Large intestine (tissue), 3 donors: ENCODE results near the gene TET2. TPM values are rescaled to one million over a fixed set of nuclear protein-coding genes. Genes with fewer than 3 reads are reported as not detected.

Experiments used
- DNase-seq, 2 donors: peaks; one replicate each; pipeline versions ENCODE4 v3.0.0 to v3.0.0-alpha.2; 2013
- H3K27ac ChIP-seq: one replicate; pipeline ENCODE4 v1.5.1; 2013; ENCODE audit warnings: low read length
- H3K27me3 ChIP-seq: 2 replicates; pipeline ENCODE4 v1.6.1; 2013; ENCODE audit warnings: low read length; ENCODE audit not compliant: control insufficient read depth, insufficient read depth
- H3K36me3 ChIP-seq: 2 replicates; pipeline ENCODE4 v1.6.1; 2013; ENCODE audit warnings: low read length; ENCODE audit not compliant: control insufficient read depth, insufficient read depth
- H3K4me1 ChIP-seq: one replicate; pipeline ENCODE4 v1.6.1; 2013; ENCODE audit warnings: low read length; ENCODE audit not compliant: control insufficient read depth, insufficient read depth
- H3K4me3 ChIP-seq: one replicate; pipeline ENCODE4 v1.5.1; 2013; ENCODE audit warnings: low read length
- H3K9me3 ChIP-seq: one replicate; pipeline ENCODE4 v1.6.1; 2013; ENCODE audit warnings: mild to moderate bottlenecking, low read depth, low read length, moderate library complexity; ENCODE audit not compliant: control insufficient read depth
- WGBS: methylation state at CpG from one replicate; pipeline ENCODE4 v1.1.5; 2013; ENCODE audit warnings: low lambda C conversion rate; ENCODE audit not compliant: insufficient coverage; 5-methylcytosine and 5-hydroxymethylcytosine counted together
- polyA plus RNA-seq: library from polyadenylated mRNA; unstranded; fragments of 120-200 nt; gene quantifications from one replicate; pipeline ENCODE4 v1.2.1, GENCODE V29; 2013

TET2 gene
- polyA plus RNA-seq, 1 donor = 18.7 TPM

- Histone ChIP-seq H3K27ac (no peak overlapping the region), H3K4me3 (no peak overlapping the region), H3K9me3 (peaks cover 4% of the 10 kb centered on the region), H3K36me3 (no peaks in the 10 kb centered on the region), H3K27me3 (no peaks in the 10 kb centered on the region), H3K4me1 (peaks cover 11% of the 10 kb centered on the region)
- no peak for DNase-seq
- 32% methylated on average over 3 of the region's 3 CpGs for WGBS
Observed at GRCh38 chr4:105182211-105182610, 35.5 kb downstream of the TET2 start.

GRCh38 chr4:105184316-105184980 lies 37.8 kb downstream of the TET2 start:
- no peaks in the 10 kb centered on the region for H3K9me3 ChIP-seq
- no peaks in the 10 kb centered on the region for H3K27me3 ChIP-seq
- no CpG with 5 or more reads among the region's 2 CpGs for WGBS
- H3K27ac ChIP-seq = peak overlapping the region; percentile 63
- H3K4me1 ChIP-seq = peaks cover 11% of the 10 kb centered on the region
- H3K4me3 ChIP-seq = no peak overlapping the region
- DNase-seq = peak in 1 of 2 donors; percentile 60
- H3K36me3 ChIP-seq = no peaks in the 10 kb centered on the region

- H3K27ac ChIP-seq = no peak overlapping the region
- no peaks in the 10 kb centered on the region for H3K9me3 ChIP-seq
- no peak for DNase-seq
- H3K4me3 ChIP-seq = no peak overlapping the region
- H3K27me3 ChIP-seq = no peaks in the 10 kb centered on the region
- H3K4me1 ChIP-seq = peaks cover 14% of the 10 kb centered on the region
- no CpG with 5 or more reads among the region's 2 CpGs for WGBS
- peaks cover 9% of the 10 kb centered on the region for H3K36me3 ChIP-seq
Observed at GRCh38 chr4:105186701-105187161, 40.1 kb downstream of the TET2 start.

- no peak overlapping the region for H3K27ac ChIP-seq
- H3K27me3 ChIP-seq = no peaks in the 10 kb centered on the region
- no CpG with 5 or more reads among the region's 2 CpGs for WGBS
- peaks cover 13% of the 10 kb centered on the region for H3K36me3 ChIP-seq
- no peaks in the 10 kb centered on the region for H3K9me3 ChIP-seq
- DNase-seq = no peak
- no peak overlapping the region for H3K4me3 ChIP-seq
- peaks cover 5% of the 10 kb centered on the region for H3K4me1 ChIP-seq
Observed at GRCh38 chr4:105189855-105190650, 43.4 kb downstream of the TET2 start.

GRCh38 chr4:105191621-105192210 lies 45.0 kb downstream of the TET2 start:
- no peak for DNase-seq
- no peak overlapping the region for H3K27ac ChIP-seq
- H3K36me3 ChIP-seq = peaks cover 16% of the 10 kb centered on the region
- H3K27me3 ChIP-seq = no peaks in the 10 kb centered on the region
- WGBS = 43% methylated on average over 2 of the region's 3 CpGs
- H3K4me1 ChIP-seq = peaks cover 3% of the 10 kb centered on the region
- no peaks in the 10 kb centered on the region for H3K9me3 ChIP-seq
- no peak overlapping the region for H3K4me3 ChIP-seq

- H3K4me1 ChIP-seq = peaks cover 3% of the 10 kb centered on the region
- H3K27ac ChIP-seq = no peak overlapping the region
- H3K36me3 ChIP-seq = peaks cover 16% of the 10 kb centered on the region
Observed at GRCh38 chr4:105192474-105192873, 45.8 kb downstream of the TET2 start.

GRCh38 chr4:105192910-105193309 lies 46.2 kb downstream of the TET2 start:
- no peak for DNase-seq
- Histone ChIP-seq H3K36me3 (peaks cover 16% of the 10 kb centered on the region), H3K4me1 (peaks cover 3% of the 10 kb centered on the region), H3K27me3 (no peaks in the 10 kb centered on the region), H3K27ac (no peak overlapping the region), H3K4me3 (no peak overlapping the region), H3K9me3 (no peaks in the 10 kb centered on the region)
- no CpG with 5 or more reads among the region's 1 CpG for WGBS

More at GRCh38 chr4:105192474-105192873, 45.8 kb downstream of the TET2 start:
- no peaks in the 10 kb centered on the region for H3K9me3 ChIP-seq
- H3K27me3 ChIP-seq = no peaks in the 10 kb centered on the region
- no peak for DNase-seq
- H3K4me3 ChIP-seq = no peak overlapping the region

GRCh38 chr4:105193536-105193935 lies 46.9 kb downstream of the TET2 start:
- Histone ChIP-seq H3K36me3 (peaks cover 16% of the 10 kb centered on the region), H3K9me3 (no peaks in the 10 kb centered on the region), H3K27ac (no peak overlapping the region), H3K27me3 (no peaks in the 10 kb centered on the region), H3K4me3 (no peak overlapping the region), H3K4me1 (peaks cover 3% of the 10 kb centered on the region)
- DNase-seq = no peak
- 100% methylated on average over 2 of the region's 3 CpGs for WGBS

GRCh38 chr4:105194328-105195231 lies 47.9 kb downstream of the TET2 start:
- Histone ChIP-seq H3K27me3 (no peaks in the 10 kb centered on the region), H3K27ac (no peak overlapping the region), H3K4me3 (no peak overlapping the region), H3K9me3 (no peaks in the 10 kb centered on the region), H3K36me3 (peaks cover 16% of the 10 kb centered on the region), H3K4me1 (peaks cover 3% of the 10 kb centered on the region)
- no peak for DNase-seq
